ENCODE measurements around the gene CCSER1. TPM values are rescaled to one million over a fixed set of nuclear protein-coding genes. Genes with fewer than 3 reads are reported as not detected.

The CCSER1 gene
- total and polyA plus RNA-seq, 10 donors: 1.3 to 30.4 (median 20.4) TPM

GRCh38 chr4:91108751-91109150 is 981.6 kb downstream of the CCSER1 start:
- Histone ChIP-seq H3K36me3 (no peaks in the 10 kb centered on the region), H3K9me3 (peaks cover 0 to 16% (median 12%) of the 10 kb centered on the region in 8 donors), H3K4me3 (no peak overlapping the region), H3K4me1 (no peaks in the 10 kb centered on the region), H3K27me3 (replicated peaks in 1 of 7) (no peaks in the 10 kb centered on the region), H3K27ac (no peak overlapping the region)
- TF ChIP-seq POLR2A (IDR thresholded peaks at IDR 0.05) (no peak), CTCF (IDR thresholded peaks at IDR 0.05 in 8 of 11, conservative IDR thresholded peaks at IDR 0.05 in 3 of 11) (no peak), POLR2AphosphoS5 (IDR thresholded peaks at IDR 0.05) (no peak)
- no peak for DNase-seq
- WGBS, 5 donors: 81 to 92% (median 83%) methylated on average over 3 of the region's 3 CpGs
- intact Hi-C loops (cut with DNase I; ENCODE audit: low total_unique reads): no loop called here

DNA sequence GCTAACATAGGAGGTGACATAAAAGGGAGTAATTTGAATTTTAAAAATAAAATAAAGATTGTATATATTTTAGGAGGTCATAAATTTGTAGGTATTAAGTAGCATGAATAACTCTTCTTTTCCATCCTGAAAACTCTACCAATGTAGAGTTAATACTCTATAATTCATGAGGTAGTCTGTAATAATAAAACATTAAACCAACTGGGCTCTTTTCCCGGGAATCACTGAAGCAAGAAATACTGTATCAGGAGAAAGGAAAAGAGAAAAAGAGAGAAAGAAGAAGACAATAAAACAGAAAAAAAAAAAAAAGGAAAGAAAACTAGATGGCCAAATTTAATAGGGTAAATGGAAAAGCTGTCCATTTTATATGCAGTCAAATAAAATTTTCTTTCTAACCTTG is 984.4 kb downstream of the CCSER1 start:
- H3K27ac ChIP-seq: no peak overlapping the region
- no peak for DNase-seq
- H3K4me3 ChIP-seq: no peak overlapping the region
- TF ChIP-seq POLR2A (IDR thresholded peaks at IDR 0.05) (no peak), POLR2AphosphoS5 (IDR thresholded peaks at IDR 0.05) (no peak), CTCF (IDR thresholded peaks at IDR 0.05 in 8 of 11, conservative IDR thresholded peaks at IDR 0.05 in 3 of 11) (no peak)
- peaks cover 0 to 3% (median 0%) of the 10 kb centered on the region in 8 donors for H3K9me3 ChIP-seq
- H3K36me3 ChIP-seq: no peaks in the 10 kb centered on the region
- no peaks in the 10 kb centered on the region for H3K27me3 ChIP-seq (replicated peaks in 1 of 7)
- WGBS, 5 donors: 84 to 100% (median 93%) methylated on average over 1 of the region's 1 CpG
- H3K4me1 ChIP-seq: no peaks in the 10 kb centered on the region
- intact Hi-C loops (cut with DNase I; ENCODE audit: low total_unique reads): no loop called here

- intact Hi-C loops (cut with DNase I; ENCODE audit: low total_unique reads): no loop called here
Observed at GRCh38 chr4:91113130-91113706, 986.0 kb downstream of the CCSER1 start.

GRCh38 chr4:91114386-91114785 is 987.2 kb downstream of the CCSER1 start:
- DNase-seq: no peak
- 73 to 89% (median 80%) methylated on average over 4 of the region's 4 CpGs for WGBS, 5 donors
- Histone ChIP-seq H3K4me1 (no peaks in the 10 kb centered on the region), H3K9me3 (peaks cover 0 to 3% (median 0%) of the 10 kb centered on the region in 8 donors), H3K36me3 (no peaks in the 10 kb centered on the region), H3K27me3 (replicated peaks in 1 of 7) (no peaks in the 10 kb centered on the region), H3K4me3 (no peak overlapping the region), H3K27ac (no peak overlapping the region)
- TF ChIP-seq POLR2A (IDR thresholded peaks at IDR 0.05): no peak
- TF ChIP-seq POLR2AphosphoS5 (IDR thresholded peaks at IDR 0.05): no peak
- no peak for TF ChIP-seq CTCF (IDR thresholded peaks at IDR 0.05 in 8 of 11, conservative IDR thresholded peaks at IDR 0.05 in 3 of 11)
- intact Hi-C loops (cut with DNase I; ENCODE audit: low total_unique reads): no loop called here

More at GRCh38 chr4:91113130-91113706, 986.0 kb downstream of the CCSER1 start:
- TF ChIP-seq POLR2A (IDR thresholded peaks at IDR 0.05) (no peak), CTCF (IDR thresholded peaks at IDR 0.05 in 8 of 11, conservative IDR thresholded peaks at IDR 0.05 in 3 of 11) (peak in 3 of 11 experiments; percentile 7 to 32 (median 16))
- H3K27ac ChIP-seq: no peak overlapping the region
- H3K36me3 ChIP-seq: no peaks in the 10 kb centered on the region
- no peak overlapping the region for H3K4me3 ChIP-seq
- no peaks in the 10 kb centered on the region for H3K27me3 ChIP-seq (replicated peaks in 1 of 7)
- no peak for DNase-seq
- H3K9me3 ChIP-seq: peaks cover 0 to 3% (median 0%) of the 10 kb centered on the region in 8 donors
- WGBS, 5 donors: 56 to 65% (median 57%) methylated on average over 4 of the region's 4 CpGs
- H3K4me1 ChIP-seq: no peaks in the 10 kb centered on the region
